ENCODE measurements around the gene EVI5L.

DNA sequence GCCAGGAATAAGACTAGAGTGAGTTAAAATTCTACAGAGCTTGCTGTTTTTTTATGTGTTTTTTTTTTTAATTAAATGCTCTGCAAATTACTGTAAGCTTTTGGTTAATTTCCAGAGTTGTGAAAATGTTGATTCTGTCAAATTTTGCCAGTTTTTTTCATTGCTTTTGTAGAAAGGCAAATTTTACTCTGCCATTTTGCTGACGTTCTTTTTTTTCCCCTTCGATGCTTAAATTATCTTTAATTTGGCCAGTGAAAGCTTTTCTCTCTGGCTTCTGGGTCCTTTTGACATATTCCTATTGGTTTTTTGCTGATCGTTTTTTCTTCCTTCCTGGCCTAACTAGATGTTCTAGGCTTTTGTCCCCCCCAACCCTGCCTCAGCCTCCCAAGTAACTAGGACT, 23.8 kb upstream of the EVI5L start:
- TF ChIP-seq ARNTL (CRISPR knock-in tag; IDR thresholded peaks at IDR 0.05; ENCODE audit: borderline replicate concordance, low read depth), result no peak
- no peak for TF ChIP-seq ZFP3 (CRISPR knock-in tag; IDR thresholded peaks at IDR 0.05)
- no peak for TF ChIP-seq BACH2 (CRISPR knock-in tag; IDR thresholded peaks at IDR 0.05; ENCODE audit: borderline replicate concordance)
- TF ChIP-seq ZNF70 (CRISPR knock-in tag; IDR thresholded peaks at IDR 0.05), result no peak
- no peak for TF ChIP-seq ZFP30 (CRISPR knock-in tag; IDR thresholded peaks at IDR 0.05)
- no peak for TF ChIP-seq RARB (CRISPR knock-in tag; IDR thresholded peaks at IDR 0.05)
